Activated T-cell treated with anti-CD3 and anti-CD28 coated beads, Interleukin-2, amount 50 U/mL, for 4 hours (primary cell): Measurements from ENCODE around the gene CENPX. TPM values are rescaled to one million over a fixed set of nuclear protein-coding genes. Genes with fewer than 3 reads are reported as not detected.
A peak's percentile ranks its signal among the peaks of the same experiment; 100 is the strongest.
"Not testable (repeated sequence)": the region's sequence is repeated elsewhere in the genome, so short reads cannot be mapped to it uniquely, and the experiment has no call there.

Experiments
- ATAC-seq, 2 donors: fragments of 200-7000 bp; cut with Tn5 transposase; one replicate each; pipeline ENCODE4 v1.10.0; 2021
- DNase-seq: peaks from one replicate; pipeline ENCODE4 v3.0.0-alpha.2; 2020
- H3K27me3 Mint-ChIP-seq: one replicate; pipeline ENCODE4 v1.8.0; 2021; ENCODE audit warnings: low read depth, mixed read lengths
- H3K36me3 Mint-ChIP-seq: one replicate; pipeline ENCODE4 v1.8.0; 2022; ENCODE audit warnings: mixed read lengths; ENCODE audit not compliant: insufficient read depth
- H3K4me1 Mint-ChIP-seq: one replicate; pipeline ENCODE4 v1.8.0; 2021; ENCODE audit warnings: low read depth, mixed read lengths
- H3K4me3 Mint-ChIP-seq: one replicate; pipeline ENCODE4 v1.8.0; 2021; ENCODE audit warnings: mild to moderate bottlenecking, moderate library complexity, mixed read lengths
- H3K9me3 Mint-ChIP-seq: one replicate; pipeline ENCODE4 v1.8.0; 2021; ENCODE audit warnings: mixed read lengths
- total RNA-seq, 3 donors: library from RNA; stranded (reverse); gene quantifications; one replicate each; pipeline ENCODE4 v1.2.1, GENCODE V29; 2021

The CENPX gene
- total RNA-seq, 3 donors from 2014 or later = 145 to 189 (median 183) TPM

DNA sequence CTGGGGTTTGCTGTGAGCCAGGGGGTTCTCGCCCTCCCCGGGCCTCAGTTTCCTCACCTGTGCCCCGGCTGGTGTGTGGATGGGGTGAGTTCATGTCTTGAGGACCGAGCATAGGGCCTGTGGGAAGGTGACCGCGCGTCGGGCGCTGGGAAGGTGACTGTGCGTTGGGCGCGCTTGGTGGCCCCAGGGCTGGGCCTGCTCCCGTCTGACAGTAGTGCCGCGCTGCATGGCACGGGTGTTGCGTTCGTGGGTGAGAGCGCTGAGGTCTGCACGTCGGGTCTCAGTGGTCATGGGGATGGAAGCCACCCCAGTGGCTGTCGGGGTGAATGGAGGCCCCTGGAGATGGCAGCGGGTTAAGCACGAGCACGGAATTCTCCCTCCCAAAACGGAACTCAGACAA lies 36.1 kb downstream of the CENPX start:
- H3K9me3 Mint-ChIP-seq = no peaks in the 10 kb centered on the region

DNA sequence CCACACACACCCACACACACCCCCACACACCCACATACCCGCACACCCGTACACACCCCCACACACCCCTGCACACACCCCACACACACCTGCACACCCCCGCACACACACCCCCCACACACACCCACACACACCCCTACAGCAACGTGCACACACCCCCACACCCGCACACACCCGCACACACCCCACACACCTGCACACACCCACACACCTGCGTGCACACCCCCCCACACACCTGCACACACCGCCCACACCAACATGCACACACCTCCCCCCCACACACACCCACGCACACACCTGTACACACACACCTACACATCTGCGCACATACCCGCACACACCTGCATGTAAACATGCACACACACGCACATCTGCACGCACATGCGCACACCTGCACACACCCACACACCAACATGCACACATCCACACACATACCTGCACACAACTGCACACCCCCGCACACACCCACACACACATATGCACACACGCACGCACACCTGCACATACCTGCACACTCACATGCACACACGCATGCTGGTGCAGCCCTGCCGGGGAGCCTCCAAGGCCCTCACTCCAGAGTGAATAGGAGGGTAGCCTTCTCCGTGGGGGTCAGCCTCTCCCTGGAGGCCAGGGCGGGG lies 37.8 kb downstream of the CENPX start:
- H3K4me3 Mint-ChIP-seq = no peak overlapping the region
- ATAC-seq (no peak), DNase-seq (no peak)
- H3K9me3 Mint-ChIP-seq = no peaks in the 10 kb centered on the region
- peaks cover 18% of the 10 kb centered on the region for H3K4me1 Mint-ChIP-seq
- H3K27me3 Mint-ChIP-seq = no peaks in the 10 kb centered on the region
- peaks cover 15% of the 10 kb centered on the region for H3K36me3 Mint-ChIP-seq

More for the DNA sequence above, 36.1 kb downstream of the CENPX start:
- Mint-ChIP-seq H3K27me3 (no peaks in the 10 kb centered on the region), H3K4me3 (no peak overlapping the region), H3K36me3 (peaks cover 15% of the 10 kb centered on the region), H3K4me1 (peaks cover 8% of the 10 kb centered on the region)
- ATAC-seq = no peak
- DNase-seq = no peak

- no peaks in the 10 kb centered on the region for H3K27me3 Mint-ChIP-seq
- ATAC-seq (no peak), DNase-seq (no peak)
- H3K4me3 Mint-ChIP-seq = no peak overlapping the region
- no peaks in the 10 kb centered on the region for H3K9me3 Mint-ChIP-seq
- H3K4me1 Mint-ChIP-seq = peaks cover 27% of the 10 kb centered on the region
- H3K36me3 Mint-ChIP-seq = peaks cover 18% of the 10 kb centered on the region
These were observed 38.9 kb downstream of the CENPX start for GRCh38 chr17:81983639-81984373.

GRCh38 chr17:81983011-81983638 lies 39.6 kb downstream of the CENPX start:
- Mint-ChIP-seq H3K36me3 (peaks cover 18% of the 10 kb centered on the region), H3K4me3 (no peak overlapping the region), H3K9me3 (no peaks in the 10 kb centered on the region), H3K4me1 (peaks cover 32% of the 10 kb centered on the region), H3K27me3 (no peaks in the 10 kb centered on the region)
- ATAC-seq (no peak), DNase-seq (no peak)

DNA sequence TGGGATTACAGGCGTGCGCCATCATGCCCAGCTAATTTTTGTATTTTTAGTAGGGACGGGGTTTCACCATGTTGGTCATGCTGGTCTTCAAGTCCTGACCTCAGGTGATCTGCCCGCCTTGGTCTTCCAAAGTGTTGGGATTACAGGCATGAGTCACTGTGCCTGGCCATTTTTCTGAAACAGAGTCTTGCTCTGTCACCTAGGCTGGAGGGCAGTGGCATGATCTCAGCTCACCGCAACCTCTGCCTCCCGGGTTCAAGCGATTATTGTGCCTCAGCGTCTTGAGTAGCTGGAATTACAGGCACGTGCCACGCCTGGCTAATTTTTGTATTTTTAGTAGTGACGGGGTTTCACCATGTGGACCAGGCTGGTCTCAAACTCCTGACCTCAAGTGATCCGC lies 41.2 kb downstream of the CENPX start:
- Mint-ChIP-seq H3K36me3 (peaks cover 17% of the 10 kb centered on the region), H3K4me1 (peaks cover 38% of the 10 kb centered on the region)
- not testable (repeated sequence) for H3K4me3 Mint-ChIP-seq, H3K27me3 Mint-ChIP-seq, ATAC-seq, DNase-seq, H3K9me3 Mint-ChIP-seq

- no peak for ATAC-seq
- Mint-ChIP-seq H3K36me3 (peaks cover 15% of the 10 kb centered on the region), H3K4me3 (no peak overlapping the region), H3K9me3 (no peaks in the 10 kb centered on the region), H3K27me3 (no peaks in the 10 kb centered on the region), H3K4me1 (peaks cover 44% of the 10 kb centered on the region)
- no peak for DNase-seq
These were observed 41.9 kb downstream of the CENPX start for GRCh38 chr17:81980707-81981343.

GRCh38 chr17:81980122-81980521 lies 42.6 kb downstream of the CENPX start:
- peaks cover 9% of the 10 kb centered on the region for H3K36me3 Mint-ChIP-seq
- H3K4me3 Mint-ChIP-seq = peak overlapping the region; percentile 79
- DNase-seq (no peak), ATAC-seq (no peak)
- H3K27me3 Mint-ChIP-seq = no peaks in the 10 kb centered on the region
- peaks cover 43% of the 10 kb centered on the region for H3K4me1 Mint-ChIP-seq
- H3K9me3 Mint-ChIP-seq = no peaks in the 10 kb centered on the region

DNA sequence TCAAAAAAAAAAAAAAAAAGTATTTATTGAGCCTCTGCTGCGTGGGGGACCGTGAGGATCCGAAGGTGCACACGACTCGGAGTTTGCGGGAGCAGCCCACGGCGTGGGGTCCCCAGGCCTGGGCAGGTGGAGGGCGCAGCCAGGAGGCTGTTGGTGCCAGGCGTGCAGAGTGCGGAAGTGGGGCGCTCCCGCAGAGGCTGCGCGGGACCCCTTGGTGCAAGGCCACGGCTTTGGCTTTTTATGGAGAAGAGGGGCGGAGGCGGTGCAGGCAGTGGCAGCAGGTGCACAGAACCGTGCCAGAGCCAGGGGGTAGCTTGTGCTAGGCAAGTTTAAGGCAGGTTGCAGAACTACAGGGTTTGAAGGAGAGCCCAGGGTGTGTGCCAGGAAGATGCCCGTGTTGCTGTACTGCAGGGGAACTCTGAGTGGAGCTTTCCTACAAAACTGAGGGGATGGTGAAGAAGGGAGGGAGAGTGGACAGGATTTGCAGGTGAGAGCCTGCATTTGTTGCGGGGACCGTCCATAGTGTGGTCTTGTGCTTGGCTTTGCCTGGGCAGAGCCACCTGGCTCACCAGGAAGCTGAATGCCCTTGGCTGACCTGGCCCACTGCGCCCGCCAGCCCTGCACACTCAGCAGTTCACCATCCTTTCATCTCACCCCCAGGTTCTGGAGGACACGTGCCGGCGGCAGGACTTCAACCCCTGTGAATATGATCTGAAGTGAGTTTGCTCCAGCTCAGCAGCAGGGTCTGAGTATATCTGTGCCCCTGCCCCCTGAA lies 44.0 kb downstream of the CENPX start:
- DNase-seq = no peak
- no peak for ATAC-seq
- Mint-ChIP-seq H3K27me3 (no peaks in the 10 kb centered on the region), H3K9me3 (no peaks in the 10 kb centered on the region), H3K4me3 (peak overlapping the region; percentile 79), H3K4me1 (peaks cover 41% of the 10 kb centered on the region), H3K36me3 (peaks cover 7% of the 10 kb centered on the region)

- Mint-ChIP-seq H3K27me3 (no peaks in the 10 kb centered on the region), H3K4me3 (peak within 1 kb of the TSS; percentile 92), H3K36me3 (peaks cover 7% of the 10 kb centered on the region), H3K4me1 (peaks cover 37% of the 10 kb centered on the region), H3K9me3 (no peaks in the 10 kb centered on the region)
- DNase-seq (peak; percentile 91), ATAC-seq (peak; percentile 92 to 93)
These were observed 45.4 kb downstream of the CENPX start, which contains the start of gene ASPSCR1 for GRCh38 chr17:81977211-81977808. Gene ASPSCR1, plus strand, starts transcription at chr17:81977629. Its CDS starts 18 bp downstream, at chr17:81977647.

DNA sequence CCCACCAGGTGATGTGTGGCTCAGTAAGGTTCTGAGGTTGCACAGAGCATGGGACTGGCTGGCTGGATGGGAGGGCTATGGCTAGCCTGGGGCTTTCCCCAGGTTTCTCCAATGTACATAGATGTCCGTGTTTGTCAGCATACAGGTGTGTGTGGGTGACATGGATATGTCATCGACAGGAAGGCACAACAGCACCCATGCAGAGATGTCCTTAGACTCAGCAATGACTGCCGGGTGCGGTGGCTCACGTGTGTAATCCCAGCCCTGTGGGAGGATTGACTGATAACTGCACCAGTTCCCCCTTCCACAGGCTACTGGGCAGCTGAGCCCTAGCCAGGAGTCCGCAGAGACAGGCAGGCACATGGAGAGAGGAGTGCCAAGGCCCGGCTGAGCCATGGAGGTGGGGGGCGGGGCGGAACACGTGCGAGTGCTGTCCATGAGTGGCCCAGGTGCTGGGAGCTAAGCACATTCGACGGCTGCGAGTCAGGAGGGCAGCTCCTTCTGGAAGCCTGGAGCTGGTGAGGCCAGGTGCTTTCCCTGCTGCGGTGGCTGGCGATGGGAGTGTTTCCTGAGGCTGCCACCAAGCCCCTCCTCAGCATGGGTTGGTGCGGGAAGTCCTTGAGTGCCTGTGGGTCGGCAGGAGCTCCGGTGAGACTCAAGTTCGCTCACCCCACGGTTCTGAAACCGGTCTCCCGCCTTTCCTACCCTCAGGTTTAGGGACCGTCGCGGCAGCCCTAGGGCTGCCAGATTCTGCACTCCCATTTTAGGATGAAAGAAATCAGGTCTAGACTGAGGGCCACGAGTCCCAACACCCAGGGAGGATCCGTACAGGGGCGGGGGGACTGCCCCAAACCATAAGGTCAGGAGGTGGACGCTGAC lies 46.1 kb downstream of the CENPX start:
- Mint-ChIP-seq H3K36me3 (peaks cover 7% of the 10 kb centered on the region), H3K27me3 (no peaks in the 10 kb centered on the region), H3K4me3 (peak overlapping the region; percentile 92), H3K4me1 (peaks cover 37% of the 10 kb centered on the region), H3K9me3 (no peaks in the 10 kb centered on the region)
- peak; percentile 30 for DNase-seq
- ATAC-seq = peak; percentile 8 to 16

DNA sequence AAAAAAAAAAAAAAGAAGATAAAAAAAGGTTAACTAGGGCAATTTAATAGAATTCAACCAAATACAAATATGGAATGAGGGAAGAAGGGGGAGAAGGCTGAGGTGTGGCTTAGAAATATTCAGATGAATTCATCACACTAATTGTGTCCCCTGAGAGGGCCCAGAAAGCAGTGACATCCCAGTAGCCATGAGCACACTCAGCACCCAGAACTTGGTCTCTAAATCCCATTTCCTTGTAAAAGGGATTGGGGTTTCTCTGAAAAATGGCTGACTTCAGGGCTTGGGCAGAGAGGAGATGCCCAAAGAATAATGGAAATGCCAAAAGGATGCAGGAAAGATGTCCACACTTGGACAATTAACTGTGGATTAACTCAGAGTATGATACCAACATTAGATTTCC lies 49.2 kb downstream of the CENPX start:
- peaks cover 17% of the 10 kb centered on the region for H3K4me1 Mint-ChIP-seq
- no peaks in the 10 kb centered on the region for H3K27me3 Mint-ChIP-seq
- no peaks in the 10 kb centered on the region for H3K9me3 Mint-ChIP-seq
- no peaks in the 10 kb centered on the region for H3K36me3 Mint-ChIP-seq
- ATAC-seq (no peak), DNase-seq (no peak)
- no peak overlapping the region for H3K4me3 Mint-ChIP-seq

- Mint-ChIP-seq H3K36me3 (no peaks in the 10 kb centered on the region), H3K4me1 (peaks cover 11% of the 10 kb centered on the region), H3K4me3 (no peak overlapping the region), H3K9me3 (no peaks in the 10 kb centered on the region), H3K27me3 (no peaks in the 10 kb centered on the region)
- ATAC-seq (no peak), DNase-seq (no peak)
These were observed 53.5 kb downstream of the CENPX start for GRCh38 chr17:81968850-81969812.
